Astrocyte (in vitro differentiated cells and primary cell): ENCODE data around the gene MYLK2. TPM values are rescaled to one million over a fixed set of nuclear protein-coding genes. Genes with fewer than 3 reads are reported as not detected.

Source experiments
- DNase-seq: peaks from one replicate; pipeline ENCODE4 v3.0.0-alpha.2; 2010; ENCODE audit warnings: low read depth
- FAIRE-seq: peaks from 2 replicates; lab custom pipeline; 2011; peaks lifted over from hg19 to GRCh38; lab: Jason Lieb, UNC
- H2AFZ ChIP-seq: 2 replicates; pipeline ENCODE4 v1.6.0; 2012; ENCODE audit warnings: low read depth, low read length, inconsistent platforms
- H3K27ac ChIP-seq: 2 replicates; pipeline ENCODE4 v1.5.1; 2011; ENCODE audit warnings: low read depth, low read length, inconsistent platforms
- H3K27me3 ChIP-seq: 2 replicates; pipeline ENCODE4 v1.6.0; 2011; ENCODE audit warnings: low read length, inconsistent platforms; ENCODE audit not compliant: insufficient read depth
- H3K36me3 ChIP-seq: 2 replicates; pipeline ENCODE4 v1.5.1; 2011; ENCODE audit warnings: low read length, inconsistent platforms; ENCODE audit not compliant: insufficient read depth
- H3K4me1 ChIP-seq: 2 replicates; pipeline ENCODE4 v1.5.1; 2011; ENCODE audit warnings: low read length, inconsistent platforms; ENCODE audit not compliant: insufficient read depth
- H3K4me2 ChIP-seq: 2 replicates; pipeline ENCODE4 v1.6.0; 2012; ENCODE audit warnings: low read length, inconsistent platforms
- H3K4me3 ChIP-seq: 2 replicates; pipeline ENCODE4 v1.5.1; 2011; ENCODE audit warnings: low read depth, mild to moderate bottlenecking, low read length, inconsistent platforms; ENCODE audit not compliant: insufficient read depth
- H3K79me2 ChIP-seq: 2 replicates; pipeline ENCODE4 v1.6.0; 2012; ENCODE audit warnings: mild to moderate bottlenecking, low read length, inconsistent platforms; ENCODE audit not compliant: insufficient read depth
- H3K9ac ChIP-seq: 2 replicates; pipeline ENCODE4 v1.6.0; 2012; ENCODE audit warnings: mild to moderate bottlenecking, low read length, inconsistent platforms
- H3K9me3 ChIP-seq: 2 replicates; pipeline ENCODE4 v1.5.1; 2012; ENCODE audit warnings: low read depth, mild to moderate bottlenecking, low read length, inconsistent platforms; ENCODE audit not compliant: insufficient read depth
- H4K20me1 ChIP-seq: 2 replicates; pipeline ENCODE4 v1.6.0; 2012; ENCODE audit warnings: low read length, inconsistent platforms; ENCODE audit not compliant: insufficient read depth
- H3K27ac Mint-ChIP-seq: one replicate; pipeline ENCODE4 v1.8.0; 2021; ENCODE audit warnings: mild to moderate bottlenecking, mixed read lengths; ENCODE audit not compliant: unreplicated experiment
- H3K27me3 Mint-ChIP-seq: one replicate; pipeline ENCODE4 v1.8.0; 2021; ENCODE audit warnings: low read depth, mixed read lengths; ENCODE audit not compliant: unreplicated experiment
- H3K36me3 Mint-ChIP-seq: one replicate; pipeline ENCODE4 v1.8.0; 2021; ENCODE audit warnings: low read depth, mixed read lengths; ENCODE audit not compliant: unreplicated experiment
- H3K4me1 Mint-ChIP-seq: one replicate; pipeline ENCODE4 v1.8.0; 2021; ENCODE audit warnings: low read depth, mixed read lengths; ENCODE audit not compliant: unreplicated experiment
- H3K4me3 Mint-ChIP-seq: one replicate; pipeline ENCODE4 v1.8.0; 2021; ENCODE audit warnings: mild to moderate bottlenecking, moderate library complexity, mixed read lengths; ENCODE audit not compliant: unreplicated experiment
- H3K9me3 Mint-ChIP-seq: one replicate; pipeline ENCODE4 v1.8.0; 2021; ENCODE audit warnings: mild to moderate bottlenecking, mixed read lengths; ENCODE audit not compliant: unreplicated experiment
- CTCF ChIP-seq: IDR thresholded peaks from 2 replicates; pipeline ENCODE4 v1.5.1; 2011; ENCODE audit warnings: low read depth, mild to moderate bottlenecking, inconsistent platforms, low read length, moderate library complexity; ENCODE audit not compliant: insufficient read depth
- EZH2 ChIP-seq: IDR thresholded peaks from 2 replicates; pipeline ENCODE4 v1.6.1; 2012; ENCODE audit warnings: mild to moderate bottlenecking, low read length, inconsistent platforms; ENCODE audit not compliant: insufficient read depth
- total RNA-seq: library from RNA; stranded (reverse); gene quantifications from 2 replicates; pipeline ENCODE4 v1.2.1, GENCODE V29; 2021

The MYLK2 gene
- total RNA-seq, 1 donor from 2014 or later, result 2.1 TPM

- no peak for FAIRE-seq
- peak overlapping the region; percentile 90 for H3K4me2 ChIP-seq
Measured at GRCh38 chr20:31862157-31862470, 43.0 kb downstream of the MYLK2 start.

GRCh38 chr20:31862506-31862905 is 43.4 kb downstream of the MYLK2 start:
- Mint-ChIP-seq H3K4me1 (no peaks in the 10 kb centered on the region), H3K27ac (no peak overlapping the region), H3K27me3 (peaks cover 52% of the 10 kb centered on the region), H3K36me3 (peaks cover 2% of the 10 kb centered on the region), H3K4me3 (peak overlapping the region; percentile 14), H3K9me3 (peaks cover 2% of the 10 kb centered on the region)
- TF ChIP-seq CTCF (no peak), EZH2 (no peak)
- Histone ChIP-seq H3K4me1 (peaks cover 7% of the 10 kb centered on the region), H3K9ac (no peak overlapping the region), H3K27ac (no peak overlapping the region), H3K79me2 (no peaks in the 10 kb centered on the region), H4K20me1 (no peaks in the 10 kb centered on the region), H2AFZ (no peak overlapping the region), H3K36me3 (no peaks in the 10 kb centered on the region), H3K27me3 (peaks cover 33% of the 10 kb centered on the region), H3K9me3 (no peaks in the 10 kb centered on the region), H3K4me2 (no peak overlapping the region), H3K4me3 (no peak overlapping the region)
- FAIRE-seq (no peak), DNase-seq (no peak)

More at GRCh38 chr20:31862157-31862470, 43.0 kb downstream of the MYLK2 start:
- H3K27ac ChIP-seq, result no peak overlapping the region
- no peak overlapping the region for H3K9ac ChIP-seq
- Mint-ChIP-seq H3K27ac (no peak overlapping the region), H3K27me3 (peaks cover 49% of the 10 kb centered on the region), H3K4me1 (no peaks in the 10 kb centered on the region), H3K9me3 (peaks cover 2% of the 10 kb centered on the region), H3K36me3 (peaks cover 2% of the 10 kb centered on the region), H3K4me3 (peak overlapping the region; percentile 78)
- H3K36me3 ChIP-seq, result no peaks in the 10 kb centered on the region
- H3K4me1 ChIP-seq, result peaks cover 7% of the 10 kb centered on the region
- H2AFZ ChIP-seq, result no peak overlapping the region
- no peaks in the 10 kb centered on the region for H3K79me2 ChIP-seq
- no peak for DNase-seq
- no peaks in the 10 kb centered on the region for H4K20me1 ChIP-seq
- no peak overlapping the region for H3K4me3 ChIP-seq
- peaks cover 36% of the 10 kb centered on the region for H3K27me3 ChIP-seq
- H3K9me3 ChIP-seq, result no peaks in the 10 kb centered on the region
- TF ChIP-seq EZH2 (no peak), CTCF (no peak)

- peaks cover 25% of the 10 kb centered on the region for H3K27me3 ChIP-seq
- FAIRE-seq, result no peak
- TF ChIP-seq EZH2 (no peak), CTCF (no peak)
Measured at GRCh38 chr20:31863296-31864085, 44.3 kb downstream of the MYLK2 start.

More at GRCh38 chr20:31863296-31864085, 44.3 kb downstream of the MYLK2 start:
- Mint-ChIP-seq H3K27ac (no peak overlapping the region), H3K36me3 (peaks cover 2% of the 10 kb centered on the region), H3K4me1 (no peaks in the 10 kb centered on the region), H3K27me3 (peaks cover 56% of the 10 kb centered on the region), H3K9me3 (peaks cover 2% of the 10 kb centered on the region), H3K4me3 (no peak overlapping the region)
- no peaks in the 10 kb centered on the region for H3K79me2 ChIP-seq
- H3K9me3 ChIP-seq, result no peaks in the 10 kb centered on the region
- H3K36me3 ChIP-seq, result no peaks in the 10 kb centered on the region
- H2AFZ ChIP-seq, result no peak overlapping the region
- DNase-seq, result no peak
- H3K9ac ChIP-seq, result no peak overlapping the region
- no peaks in the 10 kb centered on the region for H4K20me1 ChIP-seq
- no peak overlapping the region for H3K4me3 ChIP-seq
- no peak overlapping the region for H3K27ac ChIP-seq
- peaks cover 7% of the 10 kb centered on the region for H3K4me1 ChIP-seq
- H3K4me2 ChIP-seq, result no peak overlapping the region
